ENCODE measurements around the gene TTYH2. TPM values are rescaled to one million over a fixed set of nuclear protein-coding genes. Genes with fewer than 3 reads are reported as not detected.

Gene TTYH2
- total RNA-seq, 1 experiment from 2014 or later, result 15.4 TPM

GRCh38 chr17:74211141-74211911, 2.0 kb upstream of the TTYH2 start:
- Histone ChIP-seq H3K4me1 (ENCODE audit: insufficient read depth, low read length, poor library complexity, severe bottlenecking) (peaks cover 16% of the 10 kb centered on the region), H3K27ac (ENCODE audit: low read depth, low read length, poor library complexity, severe bottlenecking) (peak overlapping the region; percentile 5), H3K9me3 (ENCODE audit: low read depth, low read length, poor library complexity, severe bottlenecking) (no peaks in the 10 kb centered on the region), H3K27me3 (replicated peaks; ENCODE audit: insufficient read depth, low read depth, low read length, poor library complexity) (no peaks in the 10 kb centered on the region), H3K4me3 (ENCODE audit: low read depth, low read length, poor library complexity, severe bottlenecking) (no peak overlapping the region), H3K36me3 (ENCODE audit: insufficient read depth, low read length, poor library complexity, severe bottlenecking) (peaks cover 45% of the 10 kb centered on the region)
- no peak for TF ChIP-seq CTCF (conservative IDR thresholded peaks at IDR 0.05; ENCODE audit: low read depth, low read length)
- no peak for TF ChIP-seq EZH2 (IDR thresholded peaks at IDR 0.05; ENCODE audit: borderline replicate concordance, low read depth, low read length, poor library complexity, severe bottlenecking)
- no peak for DNase-seq (ENCODE audit: low spot score)
- BruUV-seq (replicated peaks), result no TSS peak
- ChIA-PET CTCF (no interaction called here), POLR2A (ENCODE audit: low non-redundant PET) (no interaction called here)
- intact Hi-C loops (cut with micrococcal nuclease; ENCODE audit: unreplicated experiment), result loop anchor here (5.0 to 10.0 kb wide), 3 partner anchors 86 to 243 kb away; no protein-coding TSS in a partner anchor

- Histone ChIP-seq H3K4me3 (ENCODE audit: low read depth, low read length, poor library complexity, severe bottlenecking) (peak overlapping the region; percentile 66), H3K27me3 (replicated peaks; ENCODE audit: insufficient read depth, low read depth, low read length, poor library complexity) (no peaks in the 10 kb centered on the region), H3K4me1 (ENCODE audit: insufficient read depth, low read length, poor library complexity, severe bottlenecking) (peaks cover 20% of the 10 kb centered on the region), H3K9me3 (ENCODE audit: low read depth, low read length, poor library complexity, severe bottlenecking) (no peaks in the 10 kb centered on the region), H3K27ac (ENCODE audit: low read depth, low read length, poor library complexity, severe bottlenecking) (no peak overlapping the region), H3K36me3 (ENCODE audit: insufficient read depth, low read length, poor library complexity, severe bottlenecking) (peaks cover 42% of the 10 kb centered on the region)
- intact Hi-C loops (cut with micrococcal nuclease; ENCODE audit: unreplicated experiment), result loop anchor here (5.0 to 10.0 kb wide), 3 partner anchors 85 to 243 kb away; no protein-coding TSS in a partner anchor
- no peak for TF ChIP-seq EZH2 (IDR thresholded peaks at IDR 0.05; ENCODE audit: borderline replicate concordance, low read depth, low read length, poor library complexity, severe bottlenecking)
- TF ChIP-seq CTCF (conservative IDR thresholded peaks at IDR 0.05; ENCODE audit: low read depth, low read length), result no peak
- DNase-seq (ENCODE audit: low spot score), result no peak
- POLR2A ChIA-PET (ENCODE audit: low non-redundant PET), result no interaction called here
- CTCF ChIA-PET, result no interaction called here
- no TSS peak for BruUV-seq (replicated peaks)
Observed at GRCh38 chr17:74211912-74212208, 1.5 kb upstream of the TTYH2 start.

GRCh38 chr17:74212209-74212912, 1.0 kb upstream of the TTYH2 start:
- H3K36me3 ChIP-seq (ENCODE audit: insufficient read depth, low read length, poor library complexity, severe bottlenecking), result peaks cover 37% of the 10 kb centered on the region
- peak overlapping the region; percentile 53 for H3K27ac ChIP-seq (ENCODE audit: low read depth, low read length, poor library complexity, severe bottlenecking)
- no peaks in the 10 kb centered on the region for H3K27me3 ChIP-seq (replicated peaks; ENCODE audit: insufficient read depth, low read depth, low read length, poor library complexity)
- DNase-seq (ENCODE audit: low spot score), result peak; percentile 34
- no peak for TF ChIP-seq CTCF (conservative IDR thresholded peaks at IDR 0.05; ENCODE audit: low read depth, low read length)
- TF ChIP-seq EZH2 (IDR thresholded peaks at IDR 0.05; ENCODE audit: borderline replicate concordance, low read depth, low read length, poor library complexity, severe bottlenecking), result no peak
- CTCF ChIA-PET, result interaction anchor here (0.6 to 1.2 kb wide), 2 partner anchors 9 to 13 kb away, joined by 3 to 10 read pairs; partner anchors contain the start of gene RPL38
- no TSS peak for BruUV-seq (replicated peaks)
- POLR2A ChIA-PET (ENCODE audit: low non-redundant PET), result no interaction called here
- no peaks in the 10 kb centered on the region for H3K9me3 ChIP-seq (ENCODE audit: low read depth, low read length, poor library complexity, severe bottlenecking)
- peak overlapping the region; percentile 66 for H3K4me3 ChIP-seq (ENCODE audit: low read depth, low read length, poor library complexity, severe bottlenecking)
- intact Hi-C loops (cut with micrococcal nuclease; ENCODE audit: unreplicated experiment), result loop anchor here (5.0 to 10.0 kb wide), 3 partner anchors 85 to 242 kb away; no protein-coding TSS in a partner anchor
- H3K4me1 ChIP-seq (ENCODE audit: insufficient read depth, low read length, poor library complexity, severe bottlenecking), result peaks cover 21% of the 10 kb centered on the region
